ENCODE measurements around the gene ST13.
"Not testable (repeated sequence)": the region's sequence is repeated elsewhere in the genome, so short reads cannot be mapped to it uniquely, and the experiment has no call there.

The ST13 gene

DNA sequence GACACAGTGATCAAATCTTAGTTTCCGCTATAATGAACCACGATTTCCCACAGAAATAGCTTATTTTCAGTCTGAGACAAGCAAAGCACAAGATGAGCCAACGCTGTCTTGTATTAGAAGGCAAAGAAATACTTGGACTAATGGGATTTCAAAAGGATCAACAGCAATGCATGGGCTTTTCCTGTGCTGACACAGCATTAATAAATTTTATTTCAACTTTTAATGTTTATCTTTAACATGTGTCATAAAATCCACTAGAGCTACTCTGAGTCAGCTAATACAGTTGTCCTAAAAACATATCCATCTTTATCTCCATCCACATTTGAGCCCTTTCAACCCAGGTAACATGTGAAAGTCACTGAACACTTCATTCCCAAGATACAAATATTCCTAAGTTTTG lies 21.8 kb downstream of the ST13 start:
- no peak for DNase-seq

DNA sequence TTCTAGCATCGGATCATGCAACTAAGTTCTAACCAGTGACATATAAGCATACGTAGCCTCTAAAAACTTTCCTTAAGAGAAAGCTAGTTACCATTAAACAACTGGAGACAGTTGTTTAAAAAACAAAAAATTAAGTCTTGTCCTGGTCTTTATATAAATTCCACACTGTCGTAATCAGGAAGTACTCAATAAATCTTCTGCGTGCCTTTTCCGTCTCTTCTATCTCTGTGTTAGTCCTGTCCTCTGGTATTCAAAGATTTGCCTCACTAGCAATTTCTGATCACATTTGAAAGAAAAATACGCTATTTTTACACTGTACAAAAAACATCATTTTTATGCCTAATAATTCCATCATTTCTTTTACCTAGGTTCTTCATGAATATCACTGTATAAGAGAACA lies 27.3 kb downstream of the ST13 start:
- no peak for DNase-seq

DNA sequence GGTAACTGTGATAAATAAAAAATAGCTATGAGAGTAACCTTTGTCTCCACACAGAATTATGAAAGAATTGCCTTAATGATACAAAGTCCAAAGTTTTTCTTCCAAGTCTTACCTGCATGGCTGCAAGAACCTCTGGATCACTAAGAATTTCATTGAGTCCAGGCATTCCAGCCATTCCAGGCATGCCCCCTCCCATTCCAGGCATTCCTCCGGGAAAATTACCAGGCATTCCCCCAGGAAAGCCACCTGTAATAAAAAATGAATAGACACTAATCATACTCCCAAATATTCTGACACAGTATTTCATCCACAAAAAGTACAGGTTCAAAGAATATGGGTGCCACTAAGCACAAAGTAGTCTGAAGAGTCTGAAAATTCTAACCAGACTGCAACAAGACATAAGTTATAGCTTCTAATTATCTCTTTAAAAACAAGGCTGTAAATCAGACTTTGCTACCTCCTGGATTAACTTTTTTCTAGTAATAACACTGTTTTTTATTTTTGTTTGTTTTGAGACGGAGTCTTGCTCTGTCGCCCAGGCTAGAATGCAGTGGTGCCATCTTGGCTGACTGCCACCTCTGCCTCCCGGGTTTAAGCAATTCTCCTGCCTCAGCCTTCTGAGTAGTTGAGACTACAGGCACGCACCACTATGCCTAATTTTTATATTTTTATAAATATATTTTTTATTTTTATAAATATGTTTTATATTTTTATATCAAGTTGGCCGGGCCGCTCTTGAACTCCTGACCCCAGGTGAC lies 29.3 kb downstream of the ST13 start:
- DNase-seq = no peak

DNA sequence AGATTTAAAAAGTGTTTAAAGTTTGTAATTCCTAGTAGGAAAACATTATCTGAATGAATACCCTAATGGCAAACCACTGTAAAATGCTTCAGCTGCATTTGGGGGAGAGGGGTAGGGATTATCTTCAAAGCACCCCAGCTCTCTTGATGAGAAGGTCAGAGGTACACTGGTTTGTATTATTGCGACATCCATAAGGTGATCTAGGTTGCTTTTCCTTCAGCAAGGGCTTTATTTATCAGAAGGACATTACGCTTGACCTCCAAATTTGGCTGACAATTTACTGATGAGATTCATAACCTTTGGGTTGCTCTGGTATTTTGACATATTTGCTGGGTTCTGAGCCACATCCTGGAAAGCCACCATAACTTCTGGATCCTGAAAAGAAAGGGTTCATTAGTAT lies 30.1 kb downstream of the ST13 start:
- not testable (repeated sequence) for DNase-seq

DNA sequence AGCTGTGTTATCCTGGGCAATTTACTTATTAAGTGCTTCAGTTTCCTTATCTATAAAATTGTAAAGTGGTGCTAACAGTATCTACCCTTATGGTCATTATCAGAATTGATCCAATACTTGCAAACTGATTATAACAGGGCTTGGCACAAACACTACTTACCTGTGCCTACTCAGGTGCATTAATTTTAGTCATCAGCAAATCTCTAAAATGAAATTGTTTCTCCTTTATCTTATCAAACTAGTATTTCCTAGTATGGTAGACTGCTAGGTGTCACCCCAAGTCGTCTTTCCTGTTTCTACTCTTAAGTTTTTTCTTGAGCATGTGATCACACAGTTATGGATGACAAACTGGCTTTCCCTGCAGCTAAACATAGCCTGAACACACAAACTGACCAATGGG lies 33.0 kb downstream of the ST13 start:
- DNase-seq = no peak

DNA sequence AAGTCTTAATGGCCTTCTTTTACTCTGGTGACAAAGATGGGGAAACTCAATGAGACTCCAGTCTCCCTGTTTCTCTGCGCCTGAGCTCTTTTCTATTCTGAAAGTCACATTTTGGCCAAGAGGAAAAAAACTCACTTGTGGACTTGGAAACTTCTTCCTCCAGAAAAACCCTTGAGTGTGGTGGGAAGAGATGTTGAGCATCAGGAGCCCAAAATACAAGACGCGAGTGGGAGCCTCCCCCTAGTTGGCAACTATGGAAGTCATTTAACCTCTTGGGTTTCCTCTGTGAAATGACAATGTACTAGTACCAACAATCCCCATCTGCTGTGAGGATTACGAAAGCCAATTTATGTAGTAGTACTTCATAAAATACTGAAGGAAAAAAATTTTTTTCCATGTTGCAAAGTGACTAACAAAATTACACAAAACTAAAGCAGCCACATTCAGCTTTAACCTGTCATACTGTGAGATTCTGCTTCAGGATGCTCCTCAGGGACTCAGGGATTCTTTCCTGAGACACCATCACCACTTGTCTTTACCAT lies 36.8 kb downstream of the ST13 start:
- peak; percentile 54 for DNase-seq

DNA sequence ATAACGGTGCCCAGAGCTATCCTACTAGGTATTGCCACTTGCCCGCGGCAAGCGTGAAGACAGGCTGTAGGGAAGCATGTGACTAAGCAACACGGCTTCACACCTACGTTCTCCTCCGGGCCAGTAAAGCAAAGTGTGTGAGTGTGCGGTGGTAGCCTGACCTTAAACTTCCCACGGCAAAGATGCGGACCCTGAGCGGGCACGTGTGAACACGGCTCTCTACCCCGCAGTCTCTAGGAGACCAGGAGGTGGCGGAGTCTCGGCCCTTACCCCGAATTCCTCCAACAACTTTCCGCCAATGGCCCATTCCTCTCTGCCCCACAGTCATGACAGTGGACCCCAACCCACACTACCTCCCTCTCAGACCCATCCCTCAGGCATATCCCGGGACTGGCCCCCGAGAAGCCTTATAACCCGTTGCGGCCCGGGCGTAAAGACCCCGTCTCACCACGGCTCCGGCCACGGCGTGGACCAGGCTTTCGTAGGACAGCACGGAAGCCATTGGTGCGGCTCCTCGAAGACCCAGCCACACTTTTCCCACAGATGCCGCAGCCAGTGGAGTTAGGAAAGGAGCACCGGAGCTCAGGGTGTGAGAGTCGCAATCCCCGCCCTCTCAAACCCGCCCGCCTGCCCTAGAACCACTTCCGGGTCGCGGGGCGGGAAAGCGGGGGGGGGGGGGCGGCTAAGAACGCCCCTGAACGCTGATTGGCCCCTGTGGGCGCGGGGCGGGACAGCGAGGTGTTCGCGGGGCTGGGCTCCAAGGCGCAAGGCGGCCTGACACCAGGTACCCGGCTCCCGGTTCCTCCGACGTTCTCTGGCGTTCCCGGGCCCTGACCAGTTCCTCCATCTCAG lies 37.5 kb downstream of the ST13 start, which contains the start of gene SLC25A17:
TSS of gene SLC25A17 (minus strand) at position 600 of the 852 bp plus-strand sequence. CDS start at position 502, 98 bp downstream.
- peak; percentile 67 for DNase-seq

DNA sequence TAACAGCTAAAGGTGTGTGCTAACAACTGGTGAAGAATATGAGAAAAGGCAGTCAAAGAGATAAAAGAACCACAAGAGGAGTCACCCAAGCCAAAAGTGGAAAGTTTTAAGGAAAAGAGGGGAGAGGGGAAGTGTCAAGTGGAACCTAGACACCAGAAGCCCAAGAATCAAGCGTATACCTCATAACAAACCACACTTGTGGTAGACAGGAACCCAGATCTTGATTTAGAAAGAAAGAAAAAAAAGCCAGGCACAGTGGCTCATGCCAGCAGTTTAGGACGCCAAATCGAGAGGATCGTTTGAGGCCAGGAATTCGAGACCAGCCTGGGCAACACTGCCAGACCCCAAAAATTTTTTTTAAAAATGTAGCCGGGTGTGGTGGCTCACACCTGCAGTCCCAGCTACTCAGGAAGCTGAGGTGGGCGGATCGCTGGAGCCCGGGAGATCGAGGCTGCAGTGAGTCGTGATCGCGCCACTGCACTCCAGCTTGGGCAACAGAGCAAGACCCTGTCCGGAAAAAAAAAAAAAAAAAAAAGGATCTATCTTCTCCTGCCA lies 38.2 kb downstream of the ST13 start:
- no peak for DNase-seq

DNA sequence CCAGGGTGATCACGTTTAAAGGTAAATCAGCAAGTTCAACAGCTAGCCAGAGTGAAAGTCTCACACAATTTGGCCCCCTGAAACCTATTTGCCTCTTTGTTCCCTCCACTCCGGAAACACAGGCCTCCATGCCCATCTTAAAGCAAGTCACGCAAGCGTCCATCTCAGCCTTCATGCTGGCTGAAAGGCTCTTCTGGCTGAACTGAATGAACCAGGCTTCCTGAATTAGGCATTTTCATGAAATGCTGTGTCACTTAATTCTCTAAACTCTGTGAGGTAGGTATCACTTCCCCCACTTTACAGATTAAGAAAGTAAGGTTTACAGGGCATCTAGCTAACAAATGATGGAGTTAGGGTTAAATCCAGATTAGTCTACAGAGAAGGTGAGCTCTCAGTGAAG lies 38.7 kb downstream of the ST13 start:
- no peak for DNase-seq

DNA sequence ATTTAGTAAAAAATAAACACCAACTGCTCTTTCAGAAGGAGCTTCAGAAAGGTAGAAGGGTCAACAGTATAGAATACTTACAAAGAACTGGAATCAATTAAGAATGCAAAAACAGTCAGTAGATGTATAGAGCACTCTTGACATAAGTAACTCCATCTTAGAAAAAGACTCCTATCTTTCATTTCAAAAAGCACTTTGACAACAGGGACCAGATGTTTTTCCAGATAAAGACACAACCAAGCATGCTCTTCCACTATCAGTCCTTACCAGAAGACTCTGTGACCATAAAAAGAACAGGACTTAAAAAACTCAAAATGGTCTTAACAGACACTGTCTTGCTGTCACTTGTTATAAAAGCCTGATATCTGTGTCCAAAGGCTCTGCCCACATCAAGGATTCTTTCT lies 42.5 kb downstream of the ST13 start:
- no peak for DNase-seq

DNA sequence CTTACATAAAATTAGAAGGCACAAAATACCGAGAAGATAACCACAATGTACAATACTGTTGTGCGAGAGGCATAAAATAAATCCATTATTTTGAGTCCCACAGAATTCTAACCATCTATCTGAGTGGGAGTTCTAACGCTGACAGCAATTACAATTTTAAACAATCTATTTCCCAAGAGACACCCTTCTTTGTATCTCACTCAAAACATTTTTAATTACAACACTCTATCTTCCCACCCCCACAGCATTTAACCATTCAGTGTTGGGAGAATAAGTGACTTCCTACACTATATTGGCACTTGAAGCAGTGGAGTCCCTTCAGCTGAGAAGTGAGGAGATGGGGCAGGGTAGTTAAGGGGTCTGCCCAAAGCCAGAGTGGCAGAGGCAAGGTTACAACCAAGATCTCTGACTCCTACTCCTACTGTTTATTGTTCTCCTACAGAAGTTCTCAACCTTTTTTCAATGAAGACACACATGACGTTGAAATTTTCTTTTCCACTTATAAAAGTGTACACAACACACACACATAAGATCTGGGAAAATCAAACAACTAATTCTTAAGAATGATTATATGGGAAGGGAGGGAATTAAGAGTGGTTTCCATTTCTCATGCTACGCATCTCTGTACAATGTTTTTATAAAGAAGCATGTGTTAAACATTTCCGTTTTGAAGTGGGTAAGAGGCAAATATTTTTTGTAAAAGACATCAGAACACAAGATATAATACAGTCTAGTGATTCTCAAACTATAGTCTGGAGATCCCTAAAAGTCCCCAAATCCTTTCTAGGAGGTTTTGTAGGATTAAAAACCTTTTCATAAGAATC lies 48.2 kb downstream of the ST13 start:
- DNase-seq = no peak

DNA sequence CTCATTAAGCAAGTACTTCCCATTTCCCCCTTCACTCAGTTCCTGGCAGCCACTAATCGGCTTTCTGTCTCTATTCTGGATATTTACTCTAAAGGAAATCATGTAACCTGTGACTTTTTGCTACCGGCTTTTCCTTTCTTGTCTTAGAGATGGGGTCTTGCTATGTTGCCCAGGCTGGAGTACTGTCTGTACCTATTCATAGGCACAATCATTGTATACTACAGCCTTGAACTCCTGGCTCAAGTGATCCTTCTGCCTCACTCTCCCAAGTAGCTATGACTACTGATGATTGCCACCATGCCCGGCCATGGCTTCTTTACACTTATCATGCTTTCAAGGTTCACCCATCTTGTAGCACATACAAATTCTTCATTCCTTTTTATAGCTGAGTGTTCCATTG lies 49.7 kb downstream of the ST13 start:
- no peak for DNase-seq

DNA sequence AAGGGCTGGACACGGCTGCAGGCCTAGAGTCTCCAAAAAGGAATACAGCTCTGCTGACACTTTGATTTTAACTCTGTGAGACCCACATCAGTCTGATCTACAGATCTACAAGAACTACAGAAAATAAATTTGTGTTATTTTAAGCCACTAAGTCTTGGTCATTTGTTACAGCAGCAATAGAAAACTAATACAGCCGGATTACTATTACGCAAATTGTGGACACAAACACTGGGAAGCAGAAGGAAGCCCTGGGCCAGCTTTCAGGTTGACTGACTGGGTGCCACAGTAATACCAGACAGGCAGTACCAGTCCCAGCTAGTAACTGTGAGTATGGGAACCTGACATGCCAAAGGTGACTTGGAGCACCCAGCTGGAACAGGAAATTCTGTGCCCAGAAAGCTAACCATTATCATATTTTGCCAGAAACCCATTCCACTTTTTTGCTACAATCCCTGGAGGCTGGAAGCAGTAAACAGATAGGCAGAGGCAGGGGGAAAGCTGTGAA lies 50.7 kb downstream of the ST13 start:
- no peak for DNase-seq

DNA sequence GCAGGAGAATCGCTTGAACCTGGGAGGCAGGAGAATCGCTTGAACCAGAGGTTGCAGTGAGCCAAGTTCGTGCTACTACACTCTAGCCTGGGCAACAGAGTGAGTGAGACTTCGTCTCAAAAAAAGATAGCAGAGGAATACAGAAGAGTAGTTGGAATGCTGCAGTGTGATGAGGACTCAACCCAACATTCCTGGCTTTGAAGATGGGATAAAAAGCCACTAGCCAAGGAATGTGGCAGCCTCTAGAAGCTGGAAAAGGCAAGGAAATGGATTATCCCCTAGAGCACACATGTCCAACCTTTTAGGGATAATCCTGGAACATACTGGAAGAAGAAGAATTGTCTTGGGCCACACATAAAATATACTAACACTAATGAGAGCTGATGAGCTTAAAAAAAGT lies 51.2 kb downstream of the ST13 start:
- DNase-seq = no peak

DNA sequence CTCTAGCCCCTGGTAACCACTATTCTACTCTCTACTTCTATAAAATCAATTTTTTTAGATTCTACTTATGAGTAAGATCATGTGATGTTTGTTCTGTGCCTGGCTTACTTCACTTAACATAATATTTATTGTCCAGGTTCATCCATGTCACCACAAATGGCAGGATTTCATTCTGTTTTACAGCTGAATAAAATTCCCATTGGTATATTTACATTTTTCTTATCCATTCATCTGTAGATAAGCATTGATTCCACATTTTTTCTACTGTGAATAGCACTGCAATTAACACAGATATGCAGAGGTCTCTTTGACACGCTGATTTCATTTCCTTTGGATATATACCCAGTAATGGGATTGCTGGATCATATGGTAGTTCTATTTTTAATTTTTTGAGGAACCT lies 53.1 kb downstream of the ST13 start:
- DNase-seq = no peak

DNA sequence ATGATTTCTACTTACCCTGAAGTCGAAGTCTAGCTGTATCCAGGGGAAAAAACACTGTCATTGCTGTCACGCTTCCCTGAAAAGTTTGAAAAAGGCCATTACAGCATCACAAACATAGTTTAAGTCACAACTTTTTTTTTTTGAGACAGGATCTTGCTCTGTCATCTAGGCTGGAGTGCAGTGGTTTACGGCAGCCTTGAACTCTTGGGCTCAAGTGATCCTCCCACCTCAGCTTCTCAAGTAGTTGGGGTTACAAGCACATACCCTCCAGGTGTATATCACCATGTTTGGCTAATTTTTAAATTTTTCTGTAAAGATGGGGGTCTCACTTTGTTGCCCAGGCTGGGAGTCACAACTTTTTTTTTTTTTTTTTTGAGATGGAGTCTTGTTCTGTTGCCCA lies 57.4 kb downstream of the ST13 start:
- no peak for DNase-seq

DNA sequence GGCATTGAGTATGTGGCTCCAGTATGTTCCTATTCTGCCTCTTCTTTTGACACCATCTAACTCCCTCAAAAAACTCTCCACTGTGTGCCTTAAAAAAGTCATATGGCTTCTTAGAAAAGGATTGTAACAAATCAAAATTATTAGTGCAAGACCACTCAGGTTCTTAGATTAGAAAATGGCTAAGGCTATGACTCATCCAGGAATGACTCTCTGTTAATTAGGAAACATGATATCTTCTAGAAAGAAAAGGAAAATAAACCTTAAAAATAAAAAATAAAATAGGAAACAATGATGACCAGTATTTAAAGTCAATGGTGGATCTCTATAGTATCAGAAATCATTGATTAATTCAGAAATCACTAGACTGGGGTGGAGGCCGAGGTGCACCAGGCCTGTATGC lies 59.0 kb downstream of the ST13 start:
- no peak for DNase-seq

DNA sequence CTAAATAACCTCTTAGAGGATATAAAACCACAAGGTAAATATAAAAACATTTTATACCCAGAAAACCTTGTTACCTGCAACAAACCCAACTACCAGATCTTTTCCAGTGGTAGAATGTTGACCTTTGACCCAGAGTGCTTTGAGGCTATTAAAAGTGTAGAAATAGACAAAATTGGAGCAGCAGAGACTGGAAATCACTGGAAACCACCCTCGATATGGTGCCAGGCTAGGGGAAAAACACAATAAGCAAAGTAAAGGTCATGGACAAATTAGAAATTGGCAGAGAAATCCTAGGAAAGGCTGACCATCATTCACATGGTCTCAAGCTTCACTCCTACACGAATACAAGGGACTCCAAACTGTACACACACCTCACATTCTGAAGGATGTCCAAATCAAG lies 64.0 kb downstream of the ST13 start:
- no peak for DNase-seq

DNA sequence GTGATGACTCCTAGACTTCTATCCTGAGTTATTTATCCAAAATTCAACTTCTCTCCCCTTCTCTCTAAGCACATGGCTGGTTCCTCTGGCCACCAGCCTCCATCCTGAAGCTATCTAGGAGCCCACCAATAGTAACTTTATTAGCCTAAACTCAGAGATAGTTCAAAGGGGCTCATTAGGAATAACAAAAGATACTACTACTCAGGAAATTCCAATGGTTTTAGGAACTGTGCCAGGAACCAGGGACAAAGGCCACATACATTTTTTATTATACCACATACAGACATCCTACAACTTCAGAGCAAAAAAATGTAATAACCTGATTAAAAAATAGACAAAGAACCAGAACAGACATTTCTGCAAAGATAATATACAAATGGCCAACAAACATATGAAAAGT lies 65.2 kb downstream of the ST13 start:
- DNase-seq = no peak

DNA sequence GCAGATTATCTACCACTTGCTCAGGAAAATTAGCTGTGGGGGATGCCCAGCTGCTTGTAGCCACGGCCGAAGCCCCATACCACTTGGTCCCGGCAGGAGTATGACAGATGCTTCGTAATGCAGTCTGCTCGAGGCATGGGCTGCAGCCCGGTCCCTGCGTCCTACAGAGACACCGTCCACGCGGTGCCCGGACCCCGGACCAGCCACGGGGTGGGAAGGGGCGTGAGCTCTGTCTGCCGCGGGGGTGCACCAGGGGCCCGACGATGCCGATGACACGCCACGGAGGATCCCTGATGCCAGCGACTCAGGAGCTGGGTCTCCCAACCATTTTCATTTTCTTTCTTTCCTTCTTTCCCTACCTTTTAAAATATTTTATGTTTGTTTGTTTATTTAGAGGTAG lies 67.3 kb downstream of the ST13 start:
- no peak for DNase-seq

DNA sequence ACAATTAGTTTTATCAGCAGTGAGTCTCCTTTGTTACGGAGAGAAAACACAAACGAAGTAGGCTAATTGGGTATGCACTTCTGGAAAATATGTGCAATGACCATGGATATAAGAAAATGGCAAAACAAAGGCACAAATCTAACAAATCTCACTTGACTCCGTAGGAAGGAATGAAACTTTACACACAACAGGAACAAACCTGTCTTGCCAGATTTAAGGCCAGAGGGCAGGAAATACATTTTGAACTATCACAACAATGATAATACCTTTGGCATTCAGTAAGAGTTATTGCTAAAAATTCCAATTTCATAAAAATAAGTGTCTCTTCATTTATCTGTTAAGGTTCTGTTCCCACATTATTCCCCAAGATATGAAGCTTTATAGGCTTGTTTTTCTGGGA lies 73.9 kb downstream of the ST13 start:
- DNase-seq = no peak

DNA sequence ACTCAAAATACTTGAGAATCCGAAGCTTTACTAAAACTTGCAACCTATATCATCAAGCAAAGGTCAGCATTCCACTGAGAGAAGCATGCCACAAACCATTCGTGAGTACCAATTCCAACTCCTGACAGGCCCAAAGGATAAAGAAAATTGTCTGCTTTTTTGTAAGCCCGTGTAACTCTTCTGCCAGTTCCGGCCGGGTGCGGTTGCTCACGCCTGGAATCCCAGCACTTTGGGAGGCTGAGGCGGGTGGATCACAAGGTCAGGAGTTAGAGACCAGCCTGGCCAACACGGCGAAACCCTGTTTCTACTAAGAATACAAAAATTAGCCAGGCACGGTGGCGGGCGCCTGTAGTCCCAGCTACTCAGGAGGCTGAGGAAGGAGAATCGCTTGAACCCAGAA lies 74.7 kb downstream of the ST13 start:
- not testable (repeated sequence) for DNase-seq

All from NCI-H1694 (cell line).